Measurements from ENCODE around the gene ZNF239. TPM values are rescaled to one million over a fixed set of nuclear protein-coding genes. Genes with fewer than 3 reads are reported as not detected.

ZNF239 gene
- total RNA-seq, 1 experiment from 2014 or later: 7.7 TPM

DNA sequence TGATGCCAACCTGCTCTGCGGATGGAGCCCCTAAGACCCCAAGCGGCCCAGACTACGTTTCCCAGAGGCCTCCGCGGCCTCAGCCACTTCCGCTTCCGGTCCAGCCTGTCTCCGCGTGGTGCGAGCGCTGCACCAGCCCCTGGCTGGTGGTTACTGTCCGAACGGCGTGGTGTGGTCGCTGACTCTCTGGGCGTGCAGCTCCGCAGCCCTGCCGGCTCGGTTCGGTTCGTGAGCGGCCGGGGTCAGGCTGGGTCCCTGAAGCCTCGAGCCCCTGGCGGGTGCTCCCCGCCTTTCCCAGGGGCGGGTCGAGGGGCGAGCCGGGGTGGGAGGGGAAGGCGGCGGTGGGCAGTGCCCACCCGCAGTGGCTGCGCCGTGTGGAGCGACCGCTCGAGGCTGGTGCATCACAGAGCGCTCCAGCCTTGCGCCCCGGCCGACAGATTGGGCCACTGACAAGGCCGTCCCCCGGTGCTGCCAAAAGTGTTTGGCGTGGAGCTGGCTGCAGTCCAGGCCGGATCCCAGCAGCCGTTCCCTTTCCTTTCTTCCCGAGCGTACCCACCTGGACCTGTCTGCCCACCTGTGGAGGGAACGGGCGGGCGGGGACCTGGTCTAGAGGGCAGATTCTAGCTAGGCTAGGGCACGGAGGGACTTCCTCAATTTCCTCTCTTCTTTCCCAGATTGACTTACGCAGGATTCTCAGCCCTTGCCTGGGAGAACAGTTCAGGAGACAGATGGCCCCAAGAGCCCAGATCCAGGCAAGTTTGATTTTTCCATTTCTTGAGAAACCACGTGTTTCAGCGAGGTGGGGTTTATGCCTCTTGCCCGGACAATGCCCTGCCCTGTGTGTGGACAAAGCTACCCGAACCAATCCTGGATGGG, 32.1 kb upstream of the ZNF239 start, which contains the start of gene ZNF485 (continued):
- TF ChIP-seq, protein P1, sequence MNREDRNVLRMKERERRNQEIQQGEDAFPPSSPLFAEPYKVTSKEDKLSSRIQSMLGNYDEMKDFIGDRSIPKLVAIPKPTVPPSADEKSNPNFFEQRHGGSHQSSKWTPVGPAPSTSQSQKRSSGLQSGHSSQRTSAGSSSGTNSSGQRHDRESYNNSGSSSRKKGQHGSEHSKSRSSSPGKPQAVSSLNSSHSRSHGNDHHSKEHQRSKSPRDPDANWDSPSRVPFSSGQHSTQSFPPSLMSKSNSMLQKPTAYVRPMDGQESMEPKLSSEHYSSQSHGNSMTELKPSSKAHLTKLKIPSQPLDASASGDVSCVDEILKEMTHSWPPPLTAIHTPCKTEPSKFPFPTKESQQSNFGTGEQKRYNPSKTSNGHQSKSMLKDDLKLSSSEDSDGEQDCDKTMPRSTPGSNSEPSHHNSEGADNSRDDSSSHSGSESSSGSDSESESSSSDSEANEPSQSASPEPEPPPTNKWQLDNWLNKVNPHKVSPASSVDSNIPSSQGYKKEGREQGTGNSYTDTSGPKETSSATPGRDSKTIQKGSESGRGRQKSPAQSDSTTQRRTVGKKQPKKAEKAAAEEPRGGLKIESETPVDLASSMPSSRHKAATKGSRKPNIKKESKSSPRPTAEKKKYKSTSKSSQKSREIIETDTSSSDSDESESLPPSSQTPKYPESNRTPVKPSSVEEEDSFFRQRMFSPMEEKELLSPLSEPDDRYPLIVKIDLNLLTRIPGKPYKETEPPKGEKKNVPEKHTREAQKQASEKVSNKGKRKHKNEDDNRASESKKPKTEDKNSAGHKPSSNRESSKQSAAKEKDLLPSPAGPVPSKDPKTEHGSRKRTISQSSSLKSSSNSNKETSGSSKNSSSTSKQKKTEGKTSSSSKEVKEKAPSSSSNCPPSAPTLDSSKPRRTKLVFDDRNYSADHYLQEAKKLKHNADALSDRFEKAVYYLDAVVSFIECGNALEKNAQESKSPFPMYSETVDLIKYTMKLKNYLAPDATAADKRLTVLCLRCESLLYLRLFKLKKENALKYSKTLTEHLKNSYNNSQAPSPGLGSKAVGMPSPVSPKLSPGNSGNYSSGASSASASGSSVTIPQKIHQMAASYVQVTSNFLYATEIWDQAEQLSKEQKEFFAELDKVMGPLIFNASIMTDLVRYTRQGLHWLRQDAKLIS (CRISPR knock-in tag; IDR thresholded peaks at IDR 0.05; ENCODE audit: borderline replicate concordance): no peak
- TF ChIP-seq MXD4 (CRISPR knock-in tag; IDR thresholded peaks at IDR 0.05; ENCODE audit: borderline replicate concordance) (no peak), ZBTB21 (CRISPR knock-in tag; IDR thresholded peaks at IDR 0.05; ENCODE audit: borderline replicate concordance) (no peak), CBFB (CRISPR knock-in tag; IDR thresholded peaks at IDR 0.05; ENCODE audit: low read depth) (no peak), CREB1 (CRISPR knock-in tag; IDR thresholded peaks at IDR 0.05) (no peak)
- TF ChIP-seq, protein P2, sequence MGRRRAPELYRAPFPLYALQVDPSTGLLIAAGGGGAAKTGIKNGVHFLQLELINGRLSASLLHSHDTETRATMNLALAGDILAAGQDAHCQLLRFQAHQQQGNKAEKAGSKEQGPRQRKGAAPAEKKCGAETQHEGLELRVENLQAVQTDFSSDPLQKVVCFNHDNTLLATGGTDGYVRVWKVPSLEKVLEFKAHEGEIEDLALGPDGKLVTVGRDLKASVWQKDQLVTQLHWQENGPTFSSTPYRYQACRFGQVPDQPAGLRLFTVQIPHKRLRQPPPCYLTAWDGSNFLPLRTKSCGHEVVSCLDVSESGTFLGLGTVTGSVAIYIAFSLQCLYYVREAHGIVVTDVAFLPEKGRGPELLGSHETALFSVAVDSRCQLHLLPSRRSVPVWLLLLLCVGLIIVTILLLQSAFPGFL (CRISPR knock-in tag; IDR thresholded peaks at IDR 0.05; ENCODE audit: borderline replicate concordance): no peak
- TF ChIP-seq, protein P3, sequence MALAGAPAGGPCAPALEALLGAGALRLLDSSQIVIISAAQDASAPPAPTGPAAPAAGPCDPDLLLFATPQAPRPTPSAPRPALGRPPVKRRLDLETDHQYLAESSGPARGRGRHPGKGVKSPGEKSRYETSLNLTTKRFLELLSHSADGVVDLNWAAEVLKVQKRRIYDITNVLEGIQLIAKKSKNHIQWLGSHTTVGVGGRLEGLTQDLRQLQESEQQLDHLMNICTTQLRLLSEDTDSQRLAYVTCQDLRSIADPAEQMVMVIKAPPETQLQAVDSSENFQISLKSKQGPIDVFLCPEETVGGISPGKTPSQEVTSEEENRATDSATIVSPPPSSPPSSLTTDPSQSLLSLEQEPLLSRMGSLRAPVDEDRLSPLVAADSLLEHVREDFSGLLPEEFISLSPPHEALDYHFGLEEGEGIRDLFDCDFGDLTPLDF (CRISPR knock-in tag; IDR thresholded peaks at IDR 0.05): 0 out of 2 replicates have a peak, but pooled peaks have one; percentile 59

DNA sequence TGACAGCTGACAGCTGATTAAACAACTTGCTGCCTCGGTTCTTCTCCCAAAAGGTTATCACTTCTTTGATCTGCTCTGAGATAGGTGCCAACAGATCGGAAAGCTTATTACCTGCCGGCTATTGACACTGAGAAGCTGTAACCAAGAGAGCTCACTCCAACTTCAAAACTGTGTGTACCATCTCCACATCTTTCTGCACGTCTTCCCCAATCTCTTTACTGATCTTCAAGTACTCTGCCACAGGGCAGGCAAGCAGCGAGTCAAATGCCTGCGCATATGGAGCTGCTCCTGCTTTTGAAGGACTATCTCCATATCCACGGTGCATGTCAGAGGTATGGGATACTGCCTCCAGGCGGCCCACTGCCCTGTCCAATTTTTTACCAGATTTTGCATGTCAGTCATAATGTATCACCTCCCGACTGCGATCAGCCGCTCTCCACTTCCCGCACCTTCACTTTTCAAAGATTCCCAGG, 31.5 kb upstream of the ZNF239 start:
- POLR2A ChIA-PET: no interaction called here
- TF ChIP-seq ZNF219 (CRISPR knock-in tag; IDR thresholded peaks at IDR 0.05; ENCODE audit: borderline replicate concordance): no peak
- no peak for TF ChIP-seq ETV6 (CRISPR knock-in tag; IDR thresholded peaks at IDR 0.05)
- no peak for TF ChIP-seq TEAD4 (CRISPR knock-in tag; IDR thresholded peaks at IDR 0.05)
- TF ChIP-seq, protein P4, sequence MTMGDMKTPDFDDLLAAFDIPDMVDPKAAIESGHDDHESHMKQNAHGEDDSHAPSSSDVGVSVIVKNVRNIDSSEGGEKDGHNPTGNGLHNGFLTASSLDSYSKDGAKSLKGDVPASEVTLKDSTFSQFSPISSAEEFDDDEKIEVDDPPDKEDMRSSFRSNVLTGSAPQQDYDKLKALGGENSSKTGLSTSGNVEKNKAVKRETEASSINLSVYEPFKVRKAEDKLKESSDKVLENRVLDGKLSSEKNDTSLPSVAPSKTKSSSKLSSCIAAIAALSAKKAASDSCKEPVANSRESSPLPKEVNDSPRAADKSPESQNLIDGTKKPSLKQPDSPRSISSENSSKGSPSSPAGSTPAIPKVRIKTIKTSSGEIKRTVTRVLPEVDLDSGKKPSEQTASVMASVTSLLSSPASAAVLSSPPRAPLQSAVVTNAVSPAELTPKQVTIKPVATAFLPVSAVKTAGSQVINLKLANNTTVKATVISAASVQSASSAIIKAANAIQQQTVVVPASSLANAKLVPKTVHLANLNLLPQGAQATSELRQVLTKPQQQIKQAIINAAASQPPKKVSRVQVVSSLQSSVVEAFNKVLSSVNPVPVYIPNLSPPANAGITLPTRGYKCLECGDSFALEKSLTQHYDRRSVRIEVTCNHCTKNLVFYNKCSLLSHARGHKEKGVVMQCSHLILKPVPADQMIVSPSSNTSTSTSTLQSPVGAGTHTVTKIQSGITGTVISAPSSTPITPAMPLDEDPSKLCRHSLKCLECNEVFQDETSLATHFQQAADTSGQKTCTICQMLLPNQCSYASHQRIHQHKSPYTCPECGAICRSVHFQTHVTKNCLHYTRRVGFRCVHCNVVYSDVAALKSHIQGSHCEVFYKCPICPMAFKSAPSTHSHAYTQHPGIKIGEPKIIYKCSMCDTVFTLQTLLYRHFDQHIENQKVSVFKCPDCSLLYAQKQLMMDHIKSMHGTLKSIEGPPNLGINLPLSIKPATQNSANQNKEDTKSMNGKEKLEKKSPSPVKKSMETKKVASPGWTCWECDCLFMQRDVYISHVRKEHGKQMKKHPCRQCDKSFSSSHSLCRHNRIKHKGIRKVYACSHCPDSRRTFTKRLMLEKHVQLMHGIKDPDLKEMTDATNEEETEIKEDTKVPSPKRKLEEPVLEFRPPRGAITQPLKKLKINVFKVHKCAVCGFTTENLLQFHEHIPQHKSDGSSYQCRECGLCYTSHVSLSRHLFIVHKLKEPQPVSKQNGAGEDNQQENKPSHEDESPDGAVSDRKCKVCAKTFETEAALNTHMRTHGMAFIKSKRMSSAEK (CRISPR knock-in tag; IDR thresholded peaks at IDR 0.05; ENCODE audit: borderline replicate concordance): no peak
- no peak; the same call in 1 of the 2 replicates for TF ChIP-seq KAT7 (CRISPR knock-in tag; IDR thresholded peaks at IDR 0.05; ENCODE audit: borderline replicate concordance)
- TF ChIP-seq SMAD4 (CRISPR knock-in tag; IDR thresholded peaks at IDR 0.05): no peak
- no peak for TF ChIP-seq JAZF1 (CRISPR knock-in tag; IDR thresholded peaks at IDR 0.05)
- TF ChIP-seq GTF2I (CRISPR knock-in tag; conservative IDR thresholded peaks at IDR 0.05): no peak
- no peak for TF ChIP-seq ZNF138 (CRISPR knock-in tag; conservative IDR thresholded peaks at IDR 0.05)
- TF ChIP-seq, protein P5, sequence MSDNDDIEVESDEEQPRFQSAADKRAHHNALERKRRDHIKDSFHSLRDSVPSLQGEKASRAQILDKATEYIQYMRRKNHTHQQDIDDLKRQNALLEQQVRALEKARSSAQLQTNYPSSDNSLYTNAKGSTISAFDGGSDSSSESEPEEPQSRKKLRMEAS (CRISPR knock-in tag; IDR thresholded peaks at IDR 0.05): no peak
- no peak for TF ChIP-seq JUN (CRISPR knock-in tag; IDR thresholded peaks at IDR 0.05)
- no peak for TF ChIP-seq GRHL2 (CRISPR knock-in tag; IDR thresholded peaks at IDR 0.05; ENCODE audit: insufficient replicate concordance, severe bottlenecking)
- TF ChIP-seq CREB1 (CRISPR knock-in tag; IDR thresholded peaks at IDR 0.05): no peak
- no peak for TF ChIP-seq MYBL2 (CRISPR knock-in tag; IDR thresholded peaks at IDR 0.05)
- TF ChIP-seq, protein P6, sequence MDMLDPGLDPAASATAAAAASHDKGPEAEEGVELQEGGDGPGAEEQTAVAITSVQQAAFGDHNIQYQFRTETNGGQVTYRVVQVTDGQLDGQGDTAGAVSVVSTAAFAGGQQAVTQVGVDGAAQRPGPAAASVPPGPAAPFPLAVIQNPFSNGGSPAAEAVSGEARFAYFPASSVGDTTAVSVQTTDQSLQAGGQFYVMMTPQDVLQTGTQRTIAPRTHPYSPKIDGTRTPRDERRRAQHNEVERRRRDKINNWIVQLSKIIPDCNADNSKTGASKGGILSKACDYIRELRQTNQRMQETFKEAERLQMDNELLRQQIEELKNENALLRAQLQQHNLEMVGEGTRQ (CRISPR knock-in tag; IDR thresholded peaks at IDR 0.05): no peak
- TF ChIP-seq CBFB (CRISPR knock-in tag; IDR thresholded peaks at IDR 0.05; ENCODE audit: low read depth): no peak
- TF ChIP-seq, protein P7, sequence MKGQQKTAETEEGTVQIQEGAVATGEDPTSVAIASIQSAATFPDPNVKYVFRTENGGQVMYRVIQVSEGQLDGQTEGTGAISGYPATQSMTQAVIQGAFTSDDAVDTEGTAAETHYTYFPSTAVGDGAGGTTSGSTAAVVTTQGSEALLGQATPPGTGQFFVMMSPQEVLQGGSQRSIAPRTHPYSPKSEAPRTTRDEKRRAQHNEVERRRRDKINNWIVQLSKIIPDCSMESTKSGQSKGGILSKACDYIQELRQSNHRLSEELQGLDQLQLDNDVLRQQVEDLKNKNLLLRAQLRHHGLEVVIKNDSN (CRISPR knock-in tag; IDR thresholded peaks at IDR 0.05): no peak
- TF ChIP-seq SOX15 (CRISPR knock-in tag; IDR thresholded peaks at IDR 0.05): no peak

More for the DNA sequence above, 31.5 kb upstream of the ZNF239 start:
- Mint-ChIP-seq H3K36me3 (peaks cover 34% of the 10 kb centered on the region), H3K27ac (no peak overlapping the region), H3K4me1 (peaks cover 9% of the 10 kb centered on the region), H3K4me3 (peak overlapping the region; percentile 82), H3K27me3 (ENCODE audit: low read depth) (peaks cover 46% of the 10 kb centered on the region), H3K9me3 (peaks cover 26% of the 10 kb centered on the region)
- ATAC-seq: peak; percentile 14
- DNase-seq (ENCODE audit: low spot score): no peak
- CTCF ChIA-PET: interaction anchor here (0.8 kb wide), 1 partner anchor 77 kb away, joined by 3 read pairs; no protein-coding TSS in a partner anchor

Measured in WTC11 (cell line).